ENCODE data around the gene ITPR1. TPM values are rescaled to one million over a fixed set of nuclear protein-coding genes. Genes with fewer than 3 reads are reported as not detected.

Gene ITPR1
- total and polyA plus RNA-seq, 10 of the 15 experiments (the other 5 are each of a cell fraction or from before 2014, with no cell fraction given): 12.2 to 239 (median 28.4) TPM

- Histone ChIP-seq H3K4me3 (no peak overlapping the region), H3K4me2 (ENCODE audit: control insufficient read depth, insufficient read depth) (no peak overlapping the region), H3K9me3 (replicated peaks; ENCODE audit: control insufficient read depth, insufficient read depth, low read length) (no peaks in the 10 kb centered on the region; the same call in 2 of the 3 replicates), H3K9ac (ENCODE audit: control insufficient read depth, insufficient read depth, low read length) (no peak overlapping the region), H3K36me3 (ENCODE audit: control insufficient read depth in 2 of 2, insufficient read depth in 2 of 2, low read length in 1 of 2) (peaks cover 4 to 31% of the 10 kb centered on the region in 2 experiments; a peak in 2 of 4 replicates), H3K79me2 (ENCODE audit: control insufficient read depth, insufficient read depth, low read length) (no peaks in the 10 kb centered on the region), H2AFZ (ENCODE audit: control insufficient read depth, low read depth, low read length) (no peak overlapping the region), H3K4me1 (ENCODE audit: control insufficient read depth, insufficient read depth, low read length) (peaks cover 11% of the 10 kb centered on the region; the same call in 1 of the 2 replicates), H3K27me3 (replicated peaks in 1 of 2; ENCODE audit: control insufficient read depth in 2 of 2, insufficient read depth in 2 of 2, low read length in 1 of 2) (no peaks in the 10 kb centered on the region), H4K20me1 (ENCODE audit: control insufficient read depth, insufficient read depth) (no peaks in the 10 kb centered on the region), H3K27ac (ENCODE audit: control insufficient read depth, insufficient read depth) (no peak overlapping the region)
- ChIA-PET CTCF (interaction anchor here (0.7 to 1.6 kb wide), 6 partner anchors 33 to 230 kb away, joined by 3 to 7 read pairs (median 5); no protein-coding TSS in a partner anchor), POLR2A (no interaction called here), RAD21 (ENCODE audit: unreplicated experiment) (interaction anchor here (0.9 to 1.6 kb wide), 3 partner anchors 75 to 155 kb away, joined by 3 to 4 read pairs (median 3); no protein-coding TSS in a partner anchor), SMC1A (ENCODE audit: uncharacterized antibody, unreplicated experiment) (interaction anchor here (0.6 to 6.0 kb wide), 11 partner anchors 15 to 151 kb away, joined by 3 to 49 read pairs (median 4); no protein-coding TSS in a partner anchor)
- in situ Hi-C loops (cut with MboI) (no loop called here), intact Hi-C loops (cut with micrococcal nuclease; ENCODE audit: unreplicated experiment) (loop anchor here (5.0 kb wide), 1 partner anchor 103 kb away; no protein-coding TSS in a partner anchor)
- WGBS (ENCODE audit: insufficient coverage, insufficient replicate concordance, low lambda C conversion rate, missing lambda C conversion rate): 33% methylated on average over 3 of the region's 3 CpGs
- FAIRE-seq (no peak), ATAC-seq (no peak), DNase-seq (ENCODE audit: low read depth, low spot score) (no peak)
- TF ChIP-seq ESRRA (IDR thresholded peaks at IDR 0.05; ENCODE audit: low read length): no peak
- TF ChIP-seq EP300 (IDR thresholded peaks at IDR 0.05; ENCODE audit: borderline replicate concordance in 1 of 2, control insufficient read depth in 1 of 2, low read depth in 2 of 2, low read length in 2 of 2): no peak
- no peak for TF ChIP-seq ASH2L (IDR thresholded peaks at IDR 0.05; ENCODE audit: borderline replicate concordance, low read depth)
- TF ChIP-seq USF1 (IDR thresholded peaks at IDR 0.05; ENCODE audit: borderline replicate concordance, extremely low read length, insufficient read depth, low read depth, low read length): no peak
- no peak for TF ChIP-seq NBN (IDR thresholded peaks at IDR 0.05)
- TF ChIP-seq MTA2 (IDR thresholded peaks at IDR 0.05; ENCODE audit: low read depth): no peak
- TF ChIP-seq JUNB (IDR thresholded peaks at IDR 0.05): no peak
- TF ChIP-seq SMAD1 (IDR thresholded peaks at IDR 0.05; ENCODE audit: low read depth, partially characterized antibody): no peak
- BruUV-seq (replicated peaks): no TSS peak
Measured at GRCh38 chr3:4824926-4825325, 331.8 kb downstream of the ITPR1 start.

All from GM12878 (cell line).